ENCODE measurements around the gene SNX9.

DNA sequence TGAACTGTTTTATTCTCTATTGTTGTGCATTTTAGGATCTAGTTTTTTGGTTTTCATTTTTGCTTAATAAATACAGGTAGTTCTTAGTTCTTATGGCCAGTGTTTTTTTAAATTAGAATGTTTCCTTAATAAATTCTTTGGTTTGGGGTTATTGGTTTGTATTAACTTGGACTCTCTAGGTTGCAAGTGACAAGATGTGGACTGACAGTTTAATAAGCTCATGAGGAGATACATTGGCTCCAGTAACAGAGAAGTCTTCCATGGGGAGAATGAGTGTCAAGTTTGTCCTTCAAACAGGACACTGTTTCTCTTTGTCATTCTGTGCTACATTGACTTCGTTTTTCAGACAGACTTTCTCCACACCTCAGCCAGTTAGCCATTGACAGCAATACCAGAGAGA lies 39.7 kb downstream of the SNX9 start:
- TF ChIP-seq POLR2AphosphoS5 (IDR thresholded peaks at IDR 0.05) (no peak), EP300 (IDR thresholded peaks at IDR 0.05) (no peak)
- TF ChIP-seq, protein P1, sequence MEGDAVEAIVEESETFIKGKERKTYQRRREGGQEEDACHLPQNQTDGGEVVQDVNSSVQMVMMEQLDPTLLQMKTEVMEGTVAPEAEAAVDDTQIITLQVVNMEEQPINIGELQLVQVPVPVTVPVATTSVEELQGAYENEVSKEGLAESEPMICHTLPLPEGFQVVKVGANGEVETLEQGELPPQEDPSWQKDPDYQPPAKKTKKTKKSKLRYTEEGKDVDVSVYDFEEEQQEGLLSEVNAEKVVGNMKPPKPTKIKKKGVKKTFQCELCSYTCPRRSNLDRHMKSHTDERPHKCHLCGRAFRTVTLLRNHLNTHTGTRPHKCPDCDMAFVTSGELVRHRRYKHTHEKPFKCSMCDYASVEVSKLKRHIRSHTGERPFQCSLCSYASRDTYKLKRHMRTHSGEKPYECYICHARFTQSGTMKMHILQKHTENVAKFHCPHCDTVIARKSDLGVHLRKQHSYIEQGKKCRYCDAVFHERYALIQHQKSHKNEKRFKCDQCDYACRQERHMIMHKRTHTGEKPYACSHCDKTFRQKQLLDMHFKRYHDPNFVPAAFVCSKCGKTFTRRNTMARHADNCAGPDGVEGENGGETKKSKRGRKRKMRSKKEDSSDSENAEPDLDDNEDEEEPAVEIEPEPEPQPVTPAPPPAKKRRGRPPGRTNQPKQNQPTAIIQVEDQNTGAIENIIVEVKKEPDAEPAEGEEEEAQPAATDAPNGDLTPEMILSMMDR (IDR thresholded peaks at IDR 0.05) = no peak

Data from upper lobe of left lung (tissue), 4 donors.